Measurements from ENCODE around the gene PAK5. TPM values are rescaled to one million over a fixed set of nuclear protein-coding genes. Genes with fewer than 3 reads are reported as not detected.

Gene PAK5
- polyA plus RNA-seq, 1 donor (not counting 4 experiments of a cell fraction or from before 2014, with no cell fraction given) = not detected

DNA sequence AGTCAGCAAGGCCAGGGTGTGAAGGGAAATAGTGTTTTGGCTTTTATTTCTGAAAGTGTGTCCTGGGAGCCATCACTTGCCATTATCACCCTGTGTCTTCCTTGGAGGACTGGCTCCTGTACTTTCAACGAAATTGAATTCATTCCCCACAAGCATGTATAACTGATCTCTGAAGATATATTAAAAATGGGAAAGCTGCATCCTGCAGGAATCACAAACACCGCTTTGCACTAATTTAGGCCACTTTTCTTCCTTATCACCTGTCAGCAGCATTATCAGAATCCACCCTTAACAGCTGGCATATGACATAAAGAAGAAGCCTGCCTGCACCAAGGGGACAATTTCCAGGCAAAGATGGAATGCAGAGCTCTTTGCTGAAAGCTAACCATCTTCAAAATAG lies 268.3 kb downstream of the PAK5 start:
- Histone ChIP-seq H3K36me3 (ENCODE audit: control insufficient read depth in 2 of 2, extremely low read depth in 1 of 2, insufficient read depth in 2 of 2, low read length in 2 of 2) (no peaks in the 10 kb centered on the region), H2AFZ (ENCODE audit: control insufficient read depth, low read length) (no peak overlapping the region), H3K27me3 (ENCODE audit: control insufficient read depth, extremely low read depth, insufficient read depth, low read length) (no peaks in the 10 kb centered on the region), H3K9me1 (ENCODE audit: control insufficient read depth, extremely low read depth, insufficient read depth, low read length) (no peaks in the 10 kb centered on the region), H3K27ac (ENCODE audit: control insufficient read depth, insufficient read depth, low read length) (no peak overlapping the region), H3K4me3 (ENCODE audit: control insufficient read depth in 2 of 3, extremely low read depth in 1 of 3, insufficient read depth in 2 of 3, low read depth in 1 of 3, low read length in 3 of 3) (no peak overlapping the region), H3K4me1 (ENCODE audit: control insufficient read depth, extremely low read depth, insufficient read depth, low read length) (no peaks in the 10 kb centered on the region), H3K4me2 (ENCODE audit: control insufficient read depth, extremely low read depth, insufficient read depth, low read depth, low read length) (no peak overlapping the region), H4K20me1 (ENCODE audit: control insufficient read depth, extremely low read depth, insufficient read depth, low read length) (no peaks in the 10 kb centered on the region), H3K9ac (ENCODE audit: control insufficient read depth, extremely low read depth, insufficient read depth, low read length) (no peak overlapping the region), H3K79me2 (ENCODE audit: control insufficient read depth, insufficient read depth, low read length) (no peaks in the 10 kb centered on the region), H3K9me3 (ENCODE audit: control insufficient read depth, low read depth, low read length) (no peaks in the 10 kb centered on the region)
- dilution Hi-C loops (cut with MboI; ENCODE audit: extremely low pct_ligation_motif_present, low sequenced_read_pairs) = no loop called here
- FAIRE-seq = no peak
- DNase-seq (ENCODE audit: low read depth, low spot score) = no peak
- TF ChIP-seq, protein P1, sequence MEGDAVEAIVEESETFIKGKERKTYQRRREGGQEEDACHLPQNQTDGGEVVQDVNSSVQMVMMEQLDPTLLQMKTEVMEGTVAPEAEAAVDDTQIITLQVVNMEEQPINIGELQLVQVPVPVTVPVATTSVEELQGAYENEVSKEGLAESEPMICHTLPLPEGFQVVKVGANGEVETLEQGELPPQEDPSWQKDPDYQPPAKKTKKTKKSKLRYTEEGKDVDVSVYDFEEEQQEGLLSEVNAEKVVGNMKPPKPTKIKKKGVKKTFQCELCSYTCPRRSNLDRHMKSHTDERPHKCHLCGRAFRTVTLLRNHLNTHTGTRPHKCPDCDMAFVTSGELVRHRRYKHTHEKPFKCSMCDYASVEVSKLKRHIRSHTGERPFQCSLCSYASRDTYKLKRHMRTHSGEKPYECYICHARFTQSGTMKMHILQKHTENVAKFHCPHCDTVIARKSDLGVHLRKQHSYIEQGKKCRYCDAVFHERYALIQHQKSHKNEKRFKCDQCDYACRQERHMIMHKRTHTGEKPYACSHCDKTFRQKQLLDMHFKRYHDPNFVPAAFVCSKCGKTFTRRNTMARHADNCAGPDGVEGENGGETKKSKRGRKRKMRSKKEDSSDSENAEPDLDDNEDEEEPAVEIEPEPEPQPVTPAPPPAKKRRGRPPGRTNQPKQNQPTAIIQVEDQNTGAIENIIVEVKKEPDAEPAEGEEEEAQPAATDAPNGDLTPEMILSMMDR (optimal IDR thresholded peaks at IDR 0.05 in 1 of 3, IDR thresholded peaks at IDR 0.05 in 1 of 3, conservative IDR thresholded peaks at IDR 0.05 in 1 of 3; ENCODE audit: extremely low read depth in 1 of 3, insufficient read depth in 2 of 3, low read length in 3 of 3) = no peak
- TF ChIP-seq EZH2 (IDR thresholded peaks at IDR 0.05; ENCODE audit: low read length) = no peak

DNA sequence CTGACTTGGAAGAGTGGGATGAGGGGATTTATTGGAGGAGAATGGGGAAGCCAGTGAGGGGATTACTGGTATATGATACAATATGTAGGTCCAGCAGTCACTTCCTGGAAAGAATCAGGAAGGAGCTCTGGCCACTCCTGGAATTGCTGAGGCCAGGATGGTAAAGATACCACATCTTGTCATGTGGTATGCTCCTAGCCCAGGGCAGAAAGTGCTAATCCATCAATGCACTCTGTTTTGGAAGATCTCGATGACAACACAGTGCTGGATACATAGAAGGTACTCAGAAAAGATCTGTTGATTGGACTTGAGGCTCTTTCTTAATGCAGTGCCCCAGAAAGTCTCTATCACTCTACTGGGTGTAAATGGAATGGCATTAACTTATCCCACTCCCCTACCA lies 271.9 kb downstream of the PAK5 start:
- dilution Hi-C loops (cut with MboI; ENCODE audit: extremely low pct_ligation_motif_present, low sequenced_read_pairs) = no loop called here
- Histone ChIP-seq H3K36me3 (ENCODE audit: control insufficient read depth in 2 of 2, extremely low read depth in 1 of 2, insufficient read depth in 2 of 2, low read length in 2 of 2) (no peaks in the 10 kb centered on the region), H4K20me1 (ENCODE audit: control insufficient read depth, extremely low read depth, insufficient read depth, low read length) (no peaks in the 10 kb centered on the region), H3K79me2 (ENCODE audit: control insufficient read depth, insufficient read depth, low read length) (no peaks in the 10 kb centered on the region), H3K9me3 (ENCODE audit: control insufficient read depth, low read depth, low read length) (no peaks in the 10 kb centered on the region), H3K4me2 (ENCODE audit: control insufficient read depth, extremely low read depth, insufficient read depth, low read depth, low read length) (no peak overlapping the region), H3K9ac (ENCODE audit: control insufficient read depth, extremely low read depth, insufficient read depth, low read length) (no peak overlapping the region), H3K27me3 (ENCODE audit: control insufficient read depth, extremely low read depth, insufficient read depth, low read length) (no peaks in the 10 kb centered on the region), H2AFZ (ENCODE audit: control insufficient read depth, low read length) (no peak overlapping the region), H3K4me1 (ENCODE audit: control insufficient read depth, extremely low read depth, insufficient read depth, low read length) (no peaks in the 10 kb centered on the region), H3K9me1 (ENCODE audit: control insufficient read depth, extremely low read depth, insufficient read depth, low read length) (no peaks in the 10 kb centered on the region), H3K27ac (ENCODE audit: control insufficient read depth, insufficient read depth, low read length) (no peak overlapping the region), H3K4me3 (ENCODE audit: control insufficient read depth in 2 of 3, extremely low read depth in 1 of 3, insufficient read depth in 2 of 3, low read depth in 1 of 3, low read length in 3 of 3) (no peak overlapping the region)
- TF ChIP-seq, protein P1 (optimal IDR thresholded peaks at IDR 0.05 in 1 of 3, IDR thresholded peaks at IDR 0.05 in 1 of 3, conservative IDR thresholded peaks at IDR 0.05 in 1 of 3; ENCODE audit: extremely low read depth in 1 of 3, insufficient read depth in 2 of 3, low read length in 3 of 3) = no peak
- no peak for TF ChIP-seq EZH2 (IDR thresholded peaks at IDR 0.05; ENCODE audit: low read length)
- no peak for DNase-seq (ENCODE audit: low read depth, low spot score)
- no peak for FAIRE-seq
